Anterior cingulate cortex (tissue), 58 donors: ENCODE measurements around the gene AKAP6.
A peak's percentile ranks its signal among the peaks of the same experiment; 100 is the strongest.
"Not testable (repeated sequence)": the region's sequence is repeated elsewhere in the genome, so short reads cannot be mapped to it uniquely, and the experiment has no call there.

Experiments used
- DNase-seq, 58 donors: peaks; one replicate each; lab custom pipeline; 2025; lab: John Stamatoyannopoulos, UW

AKAP6 gene

DNA sequence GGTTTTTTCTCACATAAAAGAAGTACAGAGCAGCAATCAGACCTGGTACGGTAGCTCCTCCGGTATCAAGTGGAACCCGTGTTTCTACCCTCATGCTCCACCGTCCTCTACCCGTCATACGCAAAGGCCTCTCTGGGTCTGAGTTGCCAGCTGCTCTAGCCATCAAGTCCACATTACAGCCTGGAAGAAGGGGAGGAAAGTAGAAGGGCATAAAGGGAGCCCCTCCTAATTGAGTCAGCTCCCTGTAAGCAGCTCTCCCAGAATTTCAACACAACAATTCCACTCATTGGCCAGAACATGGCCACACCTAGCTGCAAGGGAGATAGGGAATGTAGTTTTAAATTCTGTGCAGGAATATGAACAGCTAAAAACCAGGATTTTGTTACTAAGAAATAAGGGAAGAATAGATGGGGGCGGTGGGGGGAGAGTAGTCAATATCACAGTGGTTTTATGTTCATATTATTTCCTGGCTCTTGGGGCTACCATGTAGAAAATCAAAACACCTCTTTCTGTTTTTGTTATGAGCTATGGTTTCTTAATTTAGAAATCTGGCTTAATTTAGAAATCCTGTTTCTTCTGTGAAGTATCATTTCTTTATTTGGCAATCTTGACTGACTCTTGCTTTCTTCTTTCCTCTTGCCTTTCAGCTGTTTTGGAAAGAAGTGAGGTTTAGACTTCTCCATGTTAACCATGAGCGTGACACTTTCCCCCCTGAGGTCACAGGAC is 103.9 kb downstream of the AKAP6 start:
- DNase-seq = peak in 1 of 58 donors; percentile 17

DNA sequence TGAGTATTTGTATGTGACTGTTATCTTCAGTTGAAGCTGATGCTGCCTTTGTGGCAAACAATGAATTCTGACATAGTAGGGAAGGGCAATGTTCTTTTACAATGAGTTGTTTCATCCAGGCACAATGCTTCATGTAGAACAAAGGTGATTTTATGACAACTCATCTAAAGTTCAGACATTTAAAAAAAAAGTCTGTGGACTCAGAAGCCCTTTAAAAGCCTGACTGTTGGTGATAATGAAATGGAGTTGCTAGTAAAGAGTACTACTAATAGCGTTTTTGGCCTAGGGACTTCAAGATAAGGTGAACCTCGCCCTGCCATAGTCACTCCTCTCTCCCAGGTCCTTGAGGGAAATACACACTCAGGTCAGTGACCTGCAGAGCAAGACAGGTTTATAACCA is 105.1 kb downstream of the AKAP6 start:
- peak in 1 of 58 donors; percentile 68 for DNase-seq

GRCh38 chr14:32434880-32435279 is 105.8 kb downstream of the AKAP6 start:
- DNase-seq = no peak

GRCh38 chr14:32435411-32435810 is 106.3 kb downstream of the AKAP6 start:
- no peak for DNase-seq

GRCh38 chr14:32436993-32437392 is 107.9 kb downstream of the AKAP6 start:
- DNase-seq = peak in 2 of 58 donors; percentile 29 to 58

DNA sequence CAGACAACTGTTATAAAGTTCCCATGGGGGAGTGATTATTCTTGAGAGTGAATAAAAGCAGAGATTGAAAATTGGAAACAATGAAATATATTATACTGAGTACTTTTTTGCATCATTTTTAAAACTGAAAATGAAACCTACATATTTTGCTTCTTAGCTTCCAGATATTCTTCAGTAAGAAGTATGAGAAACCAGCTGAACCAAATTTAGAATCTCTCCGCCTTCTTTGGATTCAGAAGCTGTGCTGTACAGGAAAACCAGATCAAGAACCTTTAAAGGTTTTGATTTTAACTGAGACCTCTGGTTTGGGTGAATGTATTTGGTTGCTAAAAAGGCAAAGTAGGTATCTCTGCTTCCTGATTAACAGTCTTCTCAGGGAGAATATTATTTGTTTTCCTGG is 109.4 kb downstream of the AKAP6 start:
- no peak for DNase-seq

- DNase-seq = no peak
These were observed 115.0 kb downstream of the AKAP6 start for GRCh38 chr14:32443890-32444661.

- DNase-seq = no peak
These were observed 118.3 kb downstream of the AKAP6 start for GRCh38 chr14:32447371-32447770.

- no peak for DNase-seq
These were observed 120.5 kb downstream of the AKAP6 start for GRCh38 chr14:32449648-32450047.

GRCh38 chr14:32450919-32451675 is 122.0 kb downstream of the AKAP6 start:
- no peak for DNase-seq

- DNase-seq = no peak
These were observed 125.0 kb downstream of the AKAP6 start for GRCh38 chr14:32453857-32454810.

GRCh38 chr14:32457213-32457920 is 128.3 kb downstream of the AKAP6 start:
- peak in 1 of 58 donors; percentile 21 for DNase-seq

- no peak for DNase-seq
These were observed 129.6 kb downstream of the AKAP6 start for GRCh38 chr14:32458720-32459119.

DNA sequence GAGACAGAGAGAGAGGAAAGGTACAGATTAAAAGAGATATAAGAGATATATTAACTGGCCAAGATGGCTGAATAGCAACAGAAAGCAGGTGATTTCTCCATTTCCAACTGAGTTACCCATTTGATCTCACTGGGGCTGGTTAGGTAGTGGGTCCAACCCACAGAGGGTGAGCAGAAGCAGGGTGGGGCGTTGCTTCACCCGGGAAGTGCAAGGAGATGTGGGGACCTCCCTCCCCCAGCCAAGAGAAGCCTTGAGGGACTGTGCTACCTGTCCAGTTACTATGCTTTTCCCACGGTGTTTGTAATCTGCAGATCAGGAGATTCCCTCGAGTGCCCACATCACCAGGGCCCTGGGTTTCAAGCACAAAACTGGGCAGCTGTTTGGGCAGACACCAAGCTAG is 131.2 kb downstream of the AKAP6 start:
- no peak for DNase-seq

DNA sequence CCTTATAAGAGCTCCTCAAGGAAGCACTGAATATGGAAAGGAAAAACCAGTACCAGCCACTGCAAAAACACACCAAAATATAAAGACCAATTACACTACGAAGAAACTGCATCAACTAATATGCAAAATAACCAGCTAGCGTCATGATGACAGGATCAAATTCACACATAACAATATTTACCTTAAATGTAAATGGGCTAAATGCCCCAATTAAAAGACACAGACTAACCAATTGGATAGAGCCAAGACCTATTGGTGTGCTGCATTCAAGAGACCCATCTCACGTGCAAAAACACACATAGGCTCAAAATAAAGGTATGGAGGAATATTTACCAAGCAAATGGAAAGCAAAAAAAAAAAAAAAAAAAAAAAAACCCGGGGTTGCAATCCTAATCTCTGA is 133.5 kb downstream of the AKAP6 start:
- DNase-seq = not testable (repeated sequence)

DNA sequence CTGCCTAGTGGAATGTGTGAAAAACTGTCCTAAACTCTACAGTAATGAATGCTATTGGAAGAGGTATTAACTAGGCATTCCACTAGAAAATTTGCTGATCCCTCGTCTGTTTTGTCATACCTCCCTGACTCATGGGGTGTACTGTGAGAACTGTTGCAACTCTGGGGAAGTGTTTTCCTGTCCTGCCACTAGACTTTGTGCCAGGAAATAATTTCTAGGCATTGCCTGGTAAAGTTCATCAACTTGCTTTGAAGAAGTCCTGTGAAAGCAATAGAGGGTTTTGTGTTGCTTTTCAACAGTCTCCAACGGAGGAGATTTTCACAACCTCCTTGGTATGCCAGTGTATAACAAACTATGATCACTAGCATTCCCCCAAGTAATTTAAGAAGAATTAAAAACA is 139.9 kb downstream of the AKAP6 start:
- DNase-seq = peak in 1 of 58 donors; percentile 32

DNA sequence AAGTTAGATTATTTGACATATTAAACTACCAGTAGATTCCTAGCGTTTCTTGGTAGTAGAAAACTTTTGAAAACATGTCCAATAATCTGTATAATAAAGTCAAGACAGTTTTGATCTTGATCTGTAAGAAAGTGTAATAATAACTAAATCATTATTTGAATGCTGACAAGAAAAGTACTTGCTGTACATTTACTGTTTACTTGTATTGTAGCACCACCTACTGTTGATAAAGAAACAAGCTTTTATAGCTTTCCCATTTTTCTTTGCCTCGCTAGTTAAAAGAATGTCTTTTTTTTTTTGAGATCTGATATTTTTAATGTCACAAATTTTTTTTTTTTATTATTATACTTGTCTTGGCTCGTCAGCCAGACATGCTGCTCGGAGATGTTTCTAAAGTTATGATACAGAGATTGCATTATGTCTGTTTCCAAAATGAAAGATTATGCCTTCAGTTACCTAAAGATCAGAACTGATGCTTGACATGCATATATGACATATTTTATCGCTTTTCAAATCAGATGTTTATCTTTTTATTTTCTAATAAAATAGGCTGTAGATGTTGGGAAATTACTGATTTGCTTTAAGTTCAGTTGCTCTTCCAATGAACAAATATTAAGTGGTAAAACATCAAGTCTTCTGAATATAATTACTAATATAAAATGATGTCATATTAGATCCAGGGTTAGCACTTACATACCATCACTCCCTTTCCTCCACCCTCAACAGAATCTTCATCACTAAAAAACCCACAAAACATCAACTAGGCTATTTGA is 140.5 kb downstream of the AKAP6 start:
- DNase-seq = peak in 1 of 58 donors; percentile 32

DNA sequence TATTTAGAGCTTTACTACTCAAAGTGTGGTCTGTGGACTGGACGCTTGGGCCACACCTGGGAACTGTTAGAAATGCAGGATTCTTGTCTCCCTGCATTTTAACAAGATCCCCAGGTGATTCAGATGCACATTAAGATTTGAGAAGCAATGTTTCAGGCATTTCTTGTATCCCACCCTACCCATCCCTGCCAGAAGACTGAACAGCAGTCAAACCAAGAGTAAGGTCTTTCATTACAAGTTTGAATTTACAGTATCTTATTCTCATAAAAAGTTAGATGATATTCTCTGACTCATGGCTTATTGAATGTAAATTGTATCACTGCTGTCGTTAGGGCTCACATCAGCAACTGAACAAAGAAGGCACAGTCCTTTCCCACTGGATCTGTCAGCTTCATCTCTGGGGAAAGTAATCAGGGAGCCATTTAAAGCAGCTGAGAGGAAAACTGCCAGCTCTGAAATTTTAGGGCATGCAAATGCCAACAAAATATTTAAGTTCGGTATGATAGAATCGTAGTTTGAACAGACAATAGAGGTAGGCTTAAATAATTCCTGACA is 141.1 kb downstream of the AKAP6 start:
- peak in 2 of 58 donors; percentile 2 to 64 for DNase-seq
